Keratinocyte (primary cell): ENCODE results near the gene CNTNAP5. TPM values are rescaled to one million over a fixed set of nuclear protein-coding genes. Genes with fewer than 3 reads are reported as not detected.

Experiments
- DNase-seq: peaks from one replicate; pipeline ENCODE4 v3.0.0-alpha.2; 2011; ENCODE audit warnings: low read depth, missing footprints, low spot score
- FAIRE-seq: peaks from 2 replicates; lab custom pipeline; 2011; peaks lifted over from hg19 to GRCh38; lab: Jason Lieb, UNC
- H2AFZ ChIP-seq: 2 replicates; pipeline ENCODE4 v1.6.0; 2012; ENCODE audit warnings: low read length, control low read depth, inconsistent platforms; ENCODE audit not compliant: control insufficient read depth
- H3K27ac ChIP-seq: 2 replicates; pipeline ENCODE4 v1.5.1; 2011; ENCODE audit warnings: low read length; ENCODE audit not compliant: control insufficient read depth, insufficient read depth
- H3K27me3 ChIP-seq: 3 replicates; pipeline ENCODE4 v1.6.0; 2011; ENCODE audit warnings: low read length; ENCODE audit not compliant: control insufficient read depth, insufficient read depth; ENCODE audit errors: extremely low read depth
- H3K36me3 ChIP-seq, 2 experiments: 2 replicates in 1 of 2; 3 replicates in 1 of 2; pipeline ENCODE4 v1.5.1; 2011; ENCODE audit warnings: low read length in 2 of 2, mild to moderate bottlenecking in 1 of 2; ENCODE audit not compliant: control insufficient read depth in 2 of 2, insufficient read depth in 2 of 2; ENCODE audit errors: extremely low read depth in 1 of 2
- H3K4me1 ChIP-seq: 3 replicates; pipeline ENCODE4 v1.5.1; 2011; ENCODE audit warnings: low read length; ENCODE audit not compliant: control insufficient read depth, insufficient read depth; ENCODE audit errors: extremely low read depth
- H3K4me2 ChIP-seq: 3 replicates; pipeline ENCODE4 v1.6.0; 2011; ENCODE audit warnings: low read depth, low read length; ENCODE audit not compliant: control insufficient read depth, insufficient read depth; ENCODE audit errors: extremely low read depth
- H3K4me3 ChIP-seq, 3 experiments: fragments of 200-600 bp in 1 of 3; sonication (generic) in 1 of 3; 2 replicates in 2 of 3; 3 replicates in 1 of 3; pipeline ENCODE4 v1.5.1; 2011 to 2016; ENCODE audit warnings: low read length in 3 of 3, mild to moderate bottlenecking in 3 of 3, control low read depth in 2 of 3, inconsistent platforms in 1 of 3, low read depth in 1 of 3, mixed read lengths in 1 of 3, mixed run types in 1 of 3, moderate library complexity in 1 of 3; ENCODE audit not compliant: control insufficient read depth in 2 of 3, insufficient read depth in 2 of 3; ENCODE audit errors: extremely low read depth in 1 of 3
- H3K79me2 ChIP-seq: 2 replicates; pipeline ENCODE4 v1.6.0; 2012; ENCODE audit warnings: low read length; ENCODE audit not compliant: control insufficient read depth, insufficient read depth
- H3K9ac ChIP-seq: 3 replicates; pipeline ENCODE4 v1.6.0; 2011; ENCODE audit warnings: low read length; ENCODE audit not compliant: control insufficient read depth, insufficient read depth; ENCODE audit errors: extremely low read depth
- H3K9me1 ChIP-seq: 3 replicates; pipeline ENCODE4 v1.6.0; 2011; ENCODE audit warnings: low read length; ENCODE audit not compliant: control insufficient read depth, insufficient read depth; ENCODE audit errors: extremely low read depth
- H3K9me3 ChIP-seq: 2 replicates; pipeline ENCODE4 v1.5.1; 2012; ENCODE audit warnings: low read depth, low read length; ENCODE audit not compliant: control insufficient read depth
- H4K20me1 ChIP-seq: 3 replicates; pipeline ENCODE4 v1.6.0; 2011; ENCODE audit warnings: low read length; ENCODE audit not compliant: control insufficient read depth, insufficient read depth; ENCODE audit errors: extremely low read depth
- CTCF ChIP-seq, 3 experiments: IDR thresholded peaks in 1 of 3; conservative IDR thresholded peaks in 1 of 3; optimal IDR thresholded peaks in 1 of 3; 2 replicates in 2 of 3; 3 replicates in 1 of 3; pipeline versions ENCODE3 to v1.5.1; 2011; ENCODE audit warnings: low read length in 3 of 3, mild to moderate bottlenecking in 3 of 3, moderate library complexity in 2 of 3, control low read depth in 1 of 3, inconsistent platforms in 1 of 3; ENCODE audit not compliant: insufficient read depth in 2 of 3; ENCODE audit errors: extremely low read depth in 1 of 3
- EZH2 ChIP-seq: IDR thresholded peaks from one replicate; pipeline ENCODE4 v1.6.1; 2012; ENCODE audit warnings: inconsistent platforms, mild to moderate bottlenecking, low read length, moderate library complexity
- dilution Hi-C: fragments of 300-500 bp; cut with MboI; formaldehyde crosslinking; loops from one replicate; pipeline ENCODE4 v1.7.0; 2020; ENCODE audit warnings: low sequenced_read_pairs; ENCODE audit not compliant: extremely low pct_ligation_motif_present
- polyA plus RNA-seq, 5 experiments: library from polyadenylated mRNA; depleted of rRNA in 3 of 5; stranded (reverse) in 3 of 5; stranded (forward) in 1 of 5; unstranded in 1 of 5; fragments of >200 nt; gene quantifications; 1 replicate in 1 of 5; 2 replicates in 3 of 5; 3 replicates in 1 of 5; pipeline versions ENCODE4 v1.2.1 to v1.2.3, GENCODE V29; 2011 to 2012; ENCODE audit warnings: missing spikeins in 2 of 5, low read depth in 1 of 5, low replicate concordance in 1 of 5

CNTNAP5 gene
- polyA plus RNA-seq, 1 donor (not counting 4 experiments of a cell fraction or from before 2014, with no cell fraction given) = not detected

DNA sequence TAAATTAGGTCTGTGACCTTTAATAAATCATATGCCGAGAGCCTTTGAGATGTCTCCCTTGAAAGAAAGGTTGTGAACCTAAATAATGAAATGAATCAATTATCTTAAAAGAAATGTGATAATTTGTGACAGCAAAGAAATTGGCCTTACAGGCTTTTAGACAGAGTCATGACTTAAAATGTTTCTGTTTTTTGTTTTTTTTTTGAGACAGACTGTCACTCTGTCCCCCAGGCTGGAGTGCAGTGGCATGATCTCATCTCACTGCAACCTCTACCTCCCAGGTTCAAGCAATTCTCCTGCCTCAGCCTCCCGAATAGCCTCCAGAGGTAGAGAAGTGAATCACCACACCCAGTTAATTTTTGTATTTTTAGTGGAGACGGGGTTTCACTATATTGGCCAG is 898.0 kb downstream of the CNTNAP5 start:
- Histone ChIP-seq H4K20me1 (no peaks in the 10 kb centered on the region), H3K4me2 (no peak overlapping the region), H3K4me1 (no peaks in the 10 kb centered on the region), H3K4me3 (no peak overlapping the region), H3K9me1 (no peaks in the 10 kb centered on the region), H2AFZ (no peak overlapping the region), H3K9ac (no peak overlapping the region), H3K9me3 (no peaks in the 10 kb centered on the region), H3K79me2 (no peaks in the 10 kb centered on the region), H3K27ac (no peak overlapping the region), H3K27me3 (no peaks in the 10 kb centered on the region), H3K36me3 (no peaks in the 10 kb centered on the region)
- dilution Hi-C loops = no loop called here
- no peak for TF ChIP-seq EZH2
- TF ChIP-seq CTCF (optimal IDR thresholded peaks at IDR 0.05 in 1 of 3, IDR thresholded peaks at IDR 0.05 in 1 of 3, conservative IDR thresholded peaks at IDR 0.05 in 1 of 3; ENCODE audit: extremely low read depth in 1 of 3, insufficient read depth in 2 of 3, low read length in 3 of 3) = no peak
- no peak for FAIRE-seq
- no peak for DNase-seq

GRCh38 chr2:124933883-124934282 is 908.8 kb downstream of the CNTNAP5 start:
- no peaks in the 10 kb centered on the region for H3K4me1 ChIP-seq
- no peak overlapping the region for H3K4me3 ChIP-seq
- H3K9ac ChIP-seq = no peak overlapping the region
- dilution Hi-C loops = no loop called here
- DNase-seq = no peak
- no peaks in the 10 kb centered on the region for H4K20me1 ChIP-seq
- TF ChIP-seq EZH2 = no peak
- TF ChIP-seq CTCF (optimal IDR thresholded peaks at IDR 0.05 in 1 of 3, IDR thresholded peaks at IDR 0.05 in 1 of 3, conservative IDR thresholded peaks at IDR 0.05 in 1 of 3; ENCODE audit: extremely low read depth in 1 of 3, insufficient read depth in 2 of 3, low read length in 3 of 3) = no peak
- H3K79me2 ChIP-seq = no peaks in the 10 kb centered on the region
- no peaks in the 10 kb centered on the region for H3K9me1 ChIP-seq
- no peak for FAIRE-seq
- no peak overlapping the region for H3K4me2 ChIP-seq
- H3K9me3 ChIP-seq = no peaks in the 10 kb centered on the region
- H3K27me3 ChIP-seq = no peaks in the 10 kb centered on the region
- H2AFZ ChIP-seq = no peak overlapping the region
- H3K36me3 ChIP-seq = no peaks in the 10 kb centered on the region
- no peak overlapping the region for H3K27ac ChIP-seq
